ENCODE measurements around the gene EPHB1. TPM values are rescaled to one million over a fixed set of nuclear protein-coding genes. Genes with fewer than 3 reads are reported as not detected.
"Not testable (repeated sequence)": the region's sequence is repeated elsewhere in the genome, so short reads cannot be mapped to it uniquely, and the experiment has no call there.

The EPHB1 gene
- total RNA-seq, 1 donor from 2014 or later = 1.8 TPM

DNA sequence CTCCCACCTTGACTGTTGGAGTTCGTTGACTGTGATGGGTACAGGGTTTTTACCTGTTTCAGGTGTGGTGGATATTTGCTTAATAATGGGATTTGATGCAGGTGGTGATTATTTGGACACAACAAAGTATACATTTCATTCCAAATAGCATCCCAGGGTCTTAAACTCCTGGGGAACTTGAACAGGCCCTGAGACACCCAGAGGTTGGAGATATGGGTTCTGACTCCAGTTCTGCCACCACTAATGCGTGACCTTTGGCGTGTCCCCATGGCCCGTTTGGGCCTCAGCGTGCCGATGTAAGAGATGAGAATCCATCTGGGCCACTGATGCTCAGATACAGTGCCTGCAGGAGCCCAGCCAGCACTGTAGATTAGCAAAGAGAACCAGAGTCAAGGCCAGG, 264.5 kb downstream of the EPHB1 start:
- no peak overlapping the region for H3K4me3 Mint-ChIP-seq (ENCODE audit: low read depth)
- no peak overlapping the region for H3K27ac Mint-ChIP-seq
- TF ChIP-seq, protein P1, sequence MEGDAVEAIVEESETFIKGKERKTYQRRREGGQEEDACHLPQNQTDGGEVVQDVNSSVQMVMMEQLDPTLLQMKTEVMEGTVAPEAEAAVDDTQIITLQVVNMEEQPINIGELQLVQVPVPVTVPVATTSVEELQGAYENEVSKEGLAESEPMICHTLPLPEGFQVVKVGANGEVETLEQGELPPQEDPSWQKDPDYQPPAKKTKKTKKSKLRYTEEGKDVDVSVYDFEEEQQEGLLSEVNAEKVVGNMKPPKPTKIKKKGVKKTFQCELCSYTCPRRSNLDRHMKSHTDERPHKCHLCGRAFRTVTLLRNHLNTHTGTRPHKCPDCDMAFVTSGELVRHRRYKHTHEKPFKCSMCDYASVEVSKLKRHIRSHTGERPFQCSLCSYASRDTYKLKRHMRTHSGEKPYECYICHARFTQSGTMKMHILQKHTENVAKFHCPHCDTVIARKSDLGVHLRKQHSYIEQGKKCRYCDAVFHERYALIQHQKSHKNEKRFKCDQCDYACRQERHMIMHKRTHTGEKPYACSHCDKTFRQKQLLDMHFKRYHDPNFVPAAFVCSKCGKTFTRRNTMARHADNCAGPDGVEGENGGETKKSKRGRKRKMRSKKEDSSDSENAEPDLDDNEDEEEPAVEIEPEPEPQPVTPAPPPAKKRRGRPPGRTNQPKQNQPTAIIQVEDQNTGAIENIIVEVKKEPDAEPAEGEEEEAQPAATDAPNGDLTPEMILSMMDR (IDR thresholded peaks at IDR 0.05; ENCODE audit: unreplicated experiment) = no peak
- no peaks in the 10 kb centered on the region for H3K4me1 Mint-ChIP-seq (ENCODE audit: low read depth)
- H3K36me3 Mint-ChIP-seq (ENCODE audit: insufficient read depth) = peaks cover 2% of the 10 kb centered on the region
- H3K27me3 Mint-ChIP-seq = peaks cover 3% of the 10 kb centered on the region
- DNase-seq (ENCODE audit: low spot score, unreplicated experiment) = no peak
- H3K9me3 Mint-ChIP-seq (ENCODE audit: low read depth) = peaks cover 22% of the 10 kb centered on the region

DNA sequence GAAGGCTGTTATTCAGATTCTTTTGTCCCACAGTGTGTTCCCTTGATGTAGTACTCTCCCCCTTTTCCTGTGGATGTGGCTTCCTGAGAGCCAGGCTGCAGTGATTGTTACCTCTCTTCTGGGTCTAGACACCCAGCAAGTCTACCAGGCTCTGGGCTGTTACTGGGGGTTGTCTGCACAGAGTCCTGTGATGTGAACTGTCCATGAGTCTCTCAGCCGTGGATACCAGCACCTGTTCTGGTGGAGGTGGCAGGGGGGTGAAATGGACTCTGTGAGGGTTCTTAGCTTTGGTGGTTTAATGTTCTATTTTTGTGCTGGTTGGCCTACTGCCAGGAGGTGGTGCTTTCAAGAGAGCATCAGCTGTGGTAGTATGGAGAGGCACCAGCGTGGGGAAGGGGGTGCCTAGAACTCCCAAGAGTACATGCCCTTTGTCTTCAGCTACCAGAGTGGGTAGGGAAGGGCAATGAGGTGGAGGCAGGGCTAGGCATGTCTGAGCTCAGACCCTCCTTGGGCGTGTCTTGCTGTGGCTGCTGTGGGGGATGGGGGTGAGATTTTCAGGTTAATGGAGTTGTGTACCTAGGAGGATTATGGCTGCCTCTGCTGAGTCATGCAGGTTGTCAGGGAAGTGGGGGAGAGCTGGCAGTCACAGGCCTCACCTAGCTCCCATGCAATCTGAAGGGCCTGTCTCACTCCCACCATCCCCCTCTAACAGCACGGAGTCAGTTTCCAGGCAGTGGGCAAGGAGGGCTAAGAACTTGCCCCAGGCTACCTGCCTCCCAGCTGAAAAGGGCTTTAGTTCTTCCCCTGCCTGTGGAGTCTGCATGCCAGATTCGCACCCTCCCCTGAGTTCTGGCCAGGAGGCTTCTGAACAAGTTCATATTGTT, 272.0 kb downstream of the EPHB1 start:
- Mint-ChIP-seq H3K9me3 (ENCODE audit: low read depth) (peaks cover 49% of the 10 kb centered on the region), H3K27ac (peak overlapping the region; percentile 2)
- DNase-seq (ENCODE audit: low spot score, unreplicated experiment); H3K4me1 Mint-ChIP-seq (ENCODE audit: low read depth); H3K4me3 Mint-ChIP-seq (ENCODE audit: low read depth); H3K27me3 Mint-ChIP-seq; H3K36me3 Mint-ChIP-seq (ENCODE audit: insufficient read depth): not testable (repeated sequence)

DNA sequence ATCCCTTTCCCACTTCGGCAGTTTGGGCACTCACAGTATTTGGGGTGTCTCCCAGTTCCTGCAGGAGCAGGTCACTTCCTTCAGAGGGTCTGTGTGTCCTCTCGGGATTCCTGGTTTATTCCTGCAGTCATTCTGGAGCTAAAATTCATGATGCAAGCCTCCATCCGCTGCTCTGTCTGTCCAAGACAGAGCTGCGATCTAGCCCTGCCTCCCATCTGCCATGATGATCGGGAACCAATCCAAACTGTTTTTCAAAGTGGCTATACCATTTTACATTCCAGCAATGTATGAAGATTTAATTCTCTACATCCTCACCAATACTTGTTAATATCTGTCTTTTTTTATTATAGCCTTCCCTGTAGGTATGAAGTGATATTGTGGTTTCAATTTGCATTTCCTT, 273.0 kb downstream of the EPHB1 start:
- TF ChIP-seq, protein P1 (IDR thresholded peaks at IDR 0.05; ENCODE audit: unreplicated experiment) = no peak
- H3K27ac Mint-ChIP-seq = no peak overlapping the region
- no peaks in the 10 kb centered on the region for H3K27me3 Mint-ChIP-seq
- H3K36me3 Mint-ChIP-seq (ENCODE audit: insufficient read depth) = peaks cover 4% of the 10 kb centered on the region
- no peaks in the 10 kb centered on the region for H3K4me1 Mint-ChIP-seq (ENCODE audit: low read depth)
- peaks cover 42% of the 10 kb centered on the region for H3K9me3 Mint-ChIP-seq (ENCODE audit: low read depth)
- DNase-seq (ENCODE audit: low spot score, unreplicated experiment) = no peak
- no peak overlapping the region for H3K4me3 Mint-ChIP-seq (ENCODE audit: low read depth)

DNA sequence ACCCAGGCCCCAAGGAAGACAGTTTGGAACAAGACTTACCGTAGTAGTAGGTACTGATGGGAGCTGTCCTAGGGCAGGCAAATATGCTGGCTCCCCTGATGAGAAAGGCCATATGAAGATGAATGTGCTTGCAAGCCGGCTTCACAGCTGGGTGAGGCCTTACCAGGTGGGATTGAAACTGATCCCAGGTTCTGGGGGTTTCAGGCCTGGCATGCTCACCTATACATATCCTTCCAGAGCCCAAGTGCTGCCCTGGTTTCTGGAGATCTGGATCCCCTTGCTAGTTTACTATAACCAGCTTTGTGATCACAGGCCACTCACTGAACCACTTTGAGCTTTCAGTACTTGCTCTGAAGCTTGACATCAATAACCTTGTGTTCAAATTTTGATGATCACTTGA, 274.3 kb downstream of the EPHB1 start:
- TF ChIP-seq, protein P1 (IDR thresholded peaks at IDR 0.05; ENCODE audit: unreplicated experiment) = no peak
- Mint-ChIP-seq H3K27me3 (no peaks in the 10 kb centered on the region), H3K4me1 (ENCODE audit: low read depth) (no peaks in the 10 kb centered on the region), H3K27ac (no peak overlapping the region), H3K9me3 (ENCODE audit: low read depth) (peaks cover 33% of the 10 kb centered on the region), H3K36me3 (ENCODE audit: insufficient read depth) (peaks cover 2% of the 10 kb centered on the region), H3K4me3 (ENCODE audit: low read depth) (no peak overlapping the region)
- DNase-seq (ENCODE audit: low spot score, unreplicated experiment) = no peak

DNA sequence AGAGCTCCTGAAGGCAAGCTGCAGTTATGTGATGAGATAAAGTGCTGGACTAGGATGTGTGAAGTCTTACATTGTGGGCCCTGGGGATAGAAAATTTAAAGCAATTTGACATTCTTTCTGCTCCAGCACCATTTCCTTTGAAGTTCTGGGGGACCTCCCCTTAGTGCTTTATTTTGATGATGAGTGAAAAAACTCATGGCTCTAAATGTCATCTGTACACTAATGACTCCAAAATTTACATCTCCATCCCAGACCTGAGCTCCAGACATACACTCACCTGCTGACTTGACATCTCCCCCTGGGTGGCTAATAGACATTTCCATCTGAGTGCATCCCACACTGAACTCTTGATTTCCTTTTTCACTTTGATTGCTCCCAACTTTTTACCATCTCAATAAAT, 276.4 kb downstream of the EPHB1 start:
- no peaks in the 10 kb centered on the region for H3K4me1 Mint-ChIP-seq (ENCODE audit: low read depth)
- TF ChIP-seq, protein P1 (IDR thresholded peaks at IDR 0.05; ENCODE audit: unreplicated experiment) = no peak
- no peaks in the 10 kb centered on the region for H3K27me3 Mint-ChIP-seq
- no peak for DNase-seq (ENCODE audit: low spot score, unreplicated experiment)
- peaks cover 2% of the 10 kb centered on the region for H3K36me3 Mint-ChIP-seq (ENCODE audit: insufficient read depth)
- peaks cover 18% of the 10 kb centered on the region for H3K9me3 Mint-ChIP-seq (ENCODE audit: low read depth)
- no peak overlapping the region for H3K4me3 Mint-ChIP-seq (ENCODE audit: low read depth)
- H3K27ac Mint-ChIP-seq = no peak overlapping the region

DNA sequence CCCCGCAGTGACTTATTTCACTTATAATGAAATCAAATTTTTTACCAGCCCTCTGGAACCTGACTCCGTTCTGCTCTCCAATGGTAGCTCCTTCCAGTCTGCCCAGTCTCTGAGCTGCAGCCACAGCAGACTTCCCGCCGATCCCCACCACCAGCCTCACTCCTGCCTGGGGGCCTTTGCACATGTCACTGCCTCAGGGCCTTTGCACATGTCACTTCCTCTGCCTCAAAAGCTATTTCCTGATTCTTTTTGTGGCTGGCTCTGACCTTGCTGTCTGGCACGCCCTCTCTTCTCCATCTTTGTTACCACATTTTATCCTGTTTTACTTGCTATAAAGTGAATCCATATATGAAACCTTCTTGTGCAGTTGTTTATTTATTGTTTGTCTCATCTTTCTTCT, 277.4 kb downstream of the EPHB1 start:
- H3K27ac Mint-ChIP-seq = no peak overlapping the region
- H3K9me3 Mint-ChIP-seq (ENCODE audit: low read depth) = peaks cover 11% of the 10 kb centered on the region
- peaks cover 2% of the 10 kb centered on the region for H3K36me3 Mint-ChIP-seq (ENCODE audit: insufficient read depth)
- TF ChIP-seq, protein P1 (IDR thresholded peaks at IDR 0.05; ENCODE audit: unreplicated experiment) = no peak
- no peaks in the 10 kb centered on the region for H3K27me3 Mint-ChIP-seq
- H3K4me3 Mint-ChIP-seq (ENCODE audit: low read depth) = no peak overlapping the region
- DNase-seq (ENCODE audit: low spot score, unreplicated experiment) = no peak
- no peaks in the 10 kb centered on the region for H3K4me1 Mint-ChIP-seq (ENCODE audit: low read depth)
